ENCODE results near the gene CCDC183. TPM values are rescaled to one million over a fixed set of nuclear protein-coding genes. Genes with fewer than 3 reads are reported as not detected.
A peak's percentile ranks its signal among the peaks of the same experiment; 100 is the strongest.

Gene CCDC183
- total and polyA plus RNA-seq, 8 donors: 2.4 to 10.7 (median 3.1) TPM

GRCh38 chr9:136838314-136839228 is 42.4 kb downstream of the CCDC183 start:
- peaks cover 0 to 12% (median 0%) of the 10 kb centered on the region in 3 donors for H3K36me3 ChIP-seq
- no peak overlapping the region for H3K27ac ChIP-seq
- WGBS, 2 donors: 84% methylated on average over 29 of the region's 29 CpGs
- ATAC-seq: no peak
- no peaks in the 10 kb centered on the region for H3K27me3 ChIP-seq
- peaks cover 21 to 26% (median 26%) of the 10 kb centered on the region in 3 donors for H3K4me1 ChIP-seq
- H3K9me3 ChIP-seq: no peaks in the 10 kb centered on the region
- intact Hi-C loops (cut with DNase I): no loop called here
- TF ChIP-seq CTCF (IDR thresholded peaks at IDR 0.05): no peak
- no peak overlapping the region for H3K4me3 ChIP-seq
- FAIRE-seq: no peak
- peak in 4 of 6 donors; percentile 21 to 72 (median 38) for DNase-seq

DNA sequence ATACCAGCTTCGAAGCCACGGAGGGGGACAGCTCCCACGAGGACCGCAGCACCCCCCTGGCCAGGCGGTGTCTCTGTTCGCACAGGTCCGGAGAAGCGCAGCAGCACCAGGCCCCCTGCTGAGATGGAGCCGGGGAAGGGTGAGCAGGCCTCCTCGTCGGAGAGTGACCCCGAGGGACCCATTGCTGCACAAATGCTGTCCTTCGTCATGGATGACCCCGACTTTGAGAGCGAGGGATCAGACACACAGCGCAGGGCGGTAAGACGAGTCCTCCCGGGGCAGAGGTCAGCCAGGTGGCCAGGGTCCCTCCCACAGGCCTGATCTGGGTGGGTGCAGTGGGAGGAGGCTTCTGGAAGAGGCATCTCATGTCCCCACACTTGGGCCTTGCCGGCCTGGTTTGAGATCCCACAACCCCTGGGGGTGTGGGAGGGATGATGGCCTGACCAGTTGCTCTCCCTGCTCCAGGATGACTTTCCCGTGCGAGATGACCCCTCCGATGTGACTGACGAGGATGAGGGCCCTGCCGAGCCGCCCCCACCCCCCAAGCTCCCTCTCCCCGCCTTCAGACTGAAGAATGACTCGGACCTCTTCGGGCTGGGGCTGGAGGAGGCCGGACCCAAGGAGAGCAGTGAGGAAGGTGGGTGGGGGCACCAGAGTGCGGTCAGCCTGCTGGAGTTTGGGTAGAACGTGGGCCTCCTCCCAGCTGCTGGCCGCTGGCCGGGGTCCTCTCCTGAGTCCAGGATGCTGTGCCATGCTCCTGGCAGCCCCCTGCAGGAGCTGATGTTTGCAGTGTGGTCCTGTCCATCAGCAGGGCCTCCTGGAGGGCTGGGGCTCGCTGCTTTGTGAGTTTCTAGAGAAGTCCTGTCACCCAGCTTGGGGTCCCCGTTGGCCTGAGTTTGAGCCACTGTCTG is 43.3 kb downstream of the CCDC183 start:
- no peak for FAIRE-seq
- WGBS, 2 donors: 87 to 89% methylated on average over 36 of the region's 36 CpGs
- DNase-seq: peak in 4 of 6 donors; percentile 13 to 79 (median 34)
- Histone ChIP-seq H3K4me1 (peaks cover 21 to 29% (median 26%) of the 10 kb centered on the region in 3 donors), H3K9me3 (no peaks in the 10 kb centered on the region), H3K4me3 (no peak overlapping the region), H3K27ac (peak overlapping the region in 1 of 4 donors; percentile 79), H3K27me3 (no peaks in the 10 kb centered on the region), H3K36me3 (peaks cover 0 to 12% (median 0%) of the 10 kb centered on the region in 3 donors)
- no peak for ATAC-seq
- no peak for TF ChIP-seq CTCF (IDR thresholded peaks at IDR 0.05)
- intact Hi-C loops (cut with DNase I): loop anchor here in 2 of 3 donors (10.0 kb wide), 2 partner anchors 45 to 105 kb away; partner anchors contain the start of genes C8G (in 1 of the 2), CCDC183 (in 1 of the 2), FBXW5 (in 1 of the 2) and TMEM141 (in 1 of the 2)

- Histone ChIP-seq H3K27me3 (no peaks in the 10 kb centered on the region), H3K9me3 (no peaks in the 10 kb centered on the region), H3K27ac (peak overlapping the region; percentile 70 to 79 (median 76)), H3K4me3 (no peak overlapping the region), H3K4me1 (peaks cover 21 to 29% (median 26%) of the 10 kb centered on the region in 3 donors), H3K36me3 (peaks cover 0 to 12% (median 0%) of the 10 kb centered on the region in 3 donors)
- FAIRE-seq (no peak), DNase-seq (peak in 2 of 6 donors; percentile 63 to 84), ATAC-seq (no peak)
- no peak for TF ChIP-seq CTCF (IDR thresholded peaks at IDR 0.05)
- intact Hi-C loops (cut with DNase I): loop anchor here in 2 of 3 donors (10.0 kb wide), 2 partner anchors 46 to 104 kb away; partner anchors contain the start of genes C8G (in 1 of the 2), CCDC183 (in 1 of the 2), FBXW5 (in 1 of the 2) and TMEM141 (in 1 of the 2)
- WGBS, 2 donors: 64 to 71% methylated on average over 28 to 32 of the region's 32 CpGs
Observed at GRCh38 chr9:136840140-136840876, 44.2 kb downstream of the CCDC183 start.

Data from pancreas (tissue), 10 donors.